ENCODE data around the gene HES2.

- TF ChIP-seq CTCF (IDR thresholded peaks at IDR 0.05) (no peak), POLR2A (IDR thresholded peaks at IDR 0.05) (no peak)
Observed at GRCh38 chr1:6414881-6415626, 4.7 kb downstream of the HES2 start.

All from Peyer's patch (tissue), 4 donors.